Measurements from ENCODE around the gene UNC13D. TPM values are rescaled to one million over a fixed set of nuclear protein-coding genes. Genes with fewer than 3 reads are reported as not detected.
"Not testable (repeated sequence)": the region's sequence is repeated elsewhere in the genome, so short reads cannot be mapped to it uniquely, and the experiment has no call there.

The UNC13D gene
- total RNA-seq, 4 donors from 2014 or later = 5.9 to 10.0 (median 9.0) TPM

DNA sequence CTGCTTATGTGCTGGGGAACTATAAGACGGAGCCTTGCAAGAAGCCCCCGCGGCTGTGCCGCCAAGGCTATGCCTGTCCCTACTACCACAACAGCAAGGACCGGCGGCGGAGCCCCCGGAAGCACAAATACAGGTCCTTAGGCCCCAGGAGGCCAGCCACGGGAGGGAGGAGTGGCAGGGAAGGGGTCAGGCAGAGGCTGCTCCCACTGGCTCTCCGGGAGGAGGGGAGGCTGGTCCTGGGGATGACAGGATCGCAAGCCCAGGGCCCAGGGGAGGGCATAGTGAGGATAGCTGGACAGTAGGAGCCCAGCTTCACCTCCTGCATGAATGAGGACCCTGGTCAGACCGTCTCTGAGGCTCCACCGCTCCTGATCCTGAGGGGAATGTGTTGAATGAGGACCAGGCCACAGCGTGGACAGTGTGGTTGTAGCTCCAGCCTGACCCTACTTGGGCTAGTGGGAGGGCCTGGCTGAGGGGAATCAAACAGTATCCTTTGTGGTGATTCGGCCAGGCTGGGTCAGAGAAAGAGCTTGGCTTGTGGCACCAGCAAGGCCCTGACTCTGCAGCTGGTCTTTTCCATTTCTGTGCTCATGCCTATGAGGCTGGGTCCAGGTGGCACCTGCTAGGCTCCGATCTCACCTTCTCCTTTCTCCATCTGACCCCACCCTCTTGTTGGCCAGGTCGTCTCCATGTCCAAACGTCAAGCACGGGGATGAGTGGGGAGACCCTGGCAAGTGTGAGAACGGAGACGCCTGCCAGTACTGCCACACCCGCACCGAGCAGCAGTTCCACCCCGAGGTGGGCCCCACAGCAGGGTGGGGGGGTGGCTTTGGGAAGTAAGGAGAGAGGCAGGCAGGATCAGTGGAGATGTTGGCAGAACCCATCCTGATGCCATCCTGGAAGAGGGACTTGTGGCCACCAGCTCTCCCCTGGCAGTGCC lies 30.9 kb downstream of the UNC13D start:
- intact Hi-C loops (cut with DNase I) = no loop called here
- peaks cover 38 to 86% (median 84%) of the 10 kb centered on the region in 4 donors for H3K36me3 ChIP-seq
- H3K27ac ChIP-seq (replicated peaks in 1 of 4) = peak overlapping the region in 1 of 4 donors; percentile 2

DNA sequence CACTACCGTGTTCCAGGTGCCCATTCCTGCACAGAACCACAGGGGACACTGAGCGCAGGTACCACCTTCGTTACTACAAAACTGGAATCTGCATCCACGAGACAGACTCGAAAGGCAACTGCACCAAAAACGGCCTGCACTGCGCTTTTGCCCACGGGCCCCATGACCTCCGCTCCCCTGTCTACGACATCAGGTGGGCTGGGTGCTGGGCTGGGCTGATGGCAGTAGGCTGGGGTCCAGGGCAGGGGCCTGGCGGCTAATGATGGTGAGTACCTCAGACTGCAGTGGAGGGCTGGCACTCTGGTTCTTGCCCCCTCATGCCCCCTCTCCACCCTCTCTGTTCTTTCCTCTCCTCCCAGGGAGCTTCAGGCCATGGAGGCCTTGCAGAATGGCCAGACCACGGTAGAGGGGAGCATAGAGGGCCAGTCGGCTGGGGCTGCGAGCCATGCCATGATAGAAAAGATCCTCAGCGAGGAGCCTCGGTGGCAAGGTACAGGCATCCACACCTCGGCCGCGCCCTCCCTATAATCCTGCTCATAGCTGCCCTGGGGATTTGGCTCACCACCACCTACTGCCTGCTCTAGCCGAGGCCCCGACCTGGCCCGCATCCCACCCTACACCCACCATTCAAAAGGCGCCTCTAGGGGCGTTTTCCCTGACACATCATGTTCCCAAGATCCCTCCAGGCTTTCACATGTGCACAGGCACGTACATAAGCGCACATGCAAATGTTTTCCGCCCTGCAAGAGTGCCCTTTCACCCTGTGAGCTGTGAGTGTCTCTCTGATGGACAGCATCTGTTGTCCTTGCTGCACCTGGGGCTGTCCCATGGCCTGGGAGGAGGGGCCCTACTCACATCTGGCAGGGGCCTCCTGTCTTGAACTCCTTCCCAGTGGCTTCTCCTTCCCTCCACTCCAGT lies 31.8 kb downstream of the UNC13D start:
- no peak for DNase-seq (ENCODE audit: extremely low spot score)
- Histone ChIP-seq H3K4me3 (no peak overlapping the region), H3K36me3 (peaks cover 29 to 78% (median 75%) of the 10 kb centered on the region in 4 donors), H3K27me3 (no peaks in the 10 kb centered on the region), H3K4me1 (peaks cover 27 to 42% (median 29%) of the 10 kb centered on the region in 4 donors), H3K9me3 (no peaks in the 10 kb centered on the region), H3K27ac (replicated peaks in 1 of 4) (peak overlapping the region in 1 of 4 donors; percentile 2)
- 77% methylated on average over 26 of the region's 27 CpGs for WGBS
- TF ChIP-seq POLR2AphosphoS5 (IDR thresholded peaks at IDR 0.05) = peak in 1 of 2 donors; percentile 7
- TF ChIP-seq, protein P1, sequence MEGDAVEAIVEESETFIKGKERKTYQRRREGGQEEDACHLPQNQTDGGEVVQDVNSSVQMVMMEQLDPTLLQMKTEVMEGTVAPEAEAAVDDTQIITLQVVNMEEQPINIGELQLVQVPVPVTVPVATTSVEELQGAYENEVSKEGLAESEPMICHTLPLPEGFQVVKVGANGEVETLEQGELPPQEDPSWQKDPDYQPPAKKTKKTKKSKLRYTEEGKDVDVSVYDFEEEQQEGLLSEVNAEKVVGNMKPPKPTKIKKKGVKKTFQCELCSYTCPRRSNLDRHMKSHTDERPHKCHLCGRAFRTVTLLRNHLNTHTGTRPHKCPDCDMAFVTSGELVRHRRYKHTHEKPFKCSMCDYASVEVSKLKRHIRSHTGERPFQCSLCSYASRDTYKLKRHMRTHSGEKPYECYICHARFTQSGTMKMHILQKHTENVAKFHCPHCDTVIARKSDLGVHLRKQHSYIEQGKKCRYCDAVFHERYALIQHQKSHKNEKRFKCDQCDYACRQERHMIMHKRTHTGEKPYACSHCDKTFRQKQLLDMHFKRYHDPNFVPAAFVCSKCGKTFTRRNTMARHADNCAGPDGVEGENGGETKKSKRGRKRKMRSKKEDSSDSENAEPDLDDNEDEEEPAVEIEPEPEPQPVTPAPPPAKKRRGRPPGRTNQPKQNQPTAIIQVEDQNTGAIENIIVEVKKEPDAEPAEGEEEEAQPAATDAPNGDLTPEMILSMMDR (IDR thresholded peaks at IDR 0.05) = no peak
- no peak for TF ChIP-seq POLR2A (IDR thresholded peaks at IDR 0.05; ENCODE audit: low read depth)
- no peak for TF ChIP-seq EP300 (IDR thresholded peaks at IDR 0.05)
- intact Hi-C loops (cut with DNase I) = no loop called here

More for the DNA sequence above, 30.9 kb downstream of the UNC13D start:
- no peak for DNase-seq (ENCODE audit: extremely low spot score)
- Histone ChIP-seq H3K4me3 (no peak overlapping the region), H3K9me3 (no peaks in the 10 kb centered on the region), H3K27me3 (no peaks in the 10 kb centered on the region), H3K4me1 (peaks cover 21 to 35% (median 23%) of the 10 kb centered on the region in 4 donors)
- WGBS = 86% methylated on average over 15 of the region's 24 CpGs
- TF ChIP-seq, protein P1 (IDR thresholded peaks at IDR 0.05) = no peak
- TF ChIP-seq POLR2A (IDR thresholded peaks at IDR 0.05; ENCODE audit: low read depth) (no peak), POLR2AphosphoS5 (IDR thresholded peaks at IDR 0.05) (no peak), EP300 (IDR thresholded peaks at IDR 0.05) (no peak)

DNA sequence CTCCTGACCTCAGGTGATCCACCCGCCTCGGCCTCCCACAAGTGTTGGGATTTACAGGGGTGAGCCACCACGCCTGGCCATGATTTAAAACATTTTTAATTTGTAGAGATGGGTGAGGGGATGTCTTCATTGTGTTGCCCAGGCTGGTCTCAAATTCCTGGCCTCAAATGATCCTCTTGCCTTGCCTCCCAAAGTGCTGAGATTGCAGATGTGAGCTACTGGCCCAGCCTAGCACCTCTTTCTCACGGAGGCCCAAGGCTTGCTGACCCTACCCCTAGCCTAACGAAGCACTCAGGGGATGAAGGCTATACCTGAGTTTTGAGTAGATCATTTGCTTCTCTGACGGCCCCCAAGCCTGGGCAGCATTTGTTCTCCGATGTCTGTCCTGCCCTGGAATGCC lies 33.0 kb downstream of the UNC13D start:
- Histone ChIP-seq H3K9me3 (no peaks in the 10 kb centered on the region), H3K4me1 (peaks cover 27 to 46% (median 32%) of the 10 kb centered on the region in 4 donors), H3K27ac (replicated peaks in 1 of 4) (no peak overlapping the region), H3K27me3 (no peaks in the 10 kb centered on the region), H3K36me3 (peaks cover 26 to 68% (median 64%) of the 10 kb centered on the region in 4 donors), H3K4me3 (no peak overlapping the region)
- intact Hi-C loops (cut with DNase I) = no loop called here
- no peak for DNase-seq (ENCODE audit: extremely low spot score)
- TF ChIP-seq EP300 (IDR thresholded peaks at IDR 0.05) (no peak), POLR2A (IDR thresholded peaks at IDR 0.05; ENCODE audit: low read depth) (no peak), POLR2AphosphoS5 (IDR thresholded peaks at IDR 0.05) (no peak)
- TF ChIP-seq, protein P1 (IDR thresholded peaks at IDR 0.05) = no peak
- 94% methylated on average over 7 of the region's 7 CpGs for WGBS

DNA sequence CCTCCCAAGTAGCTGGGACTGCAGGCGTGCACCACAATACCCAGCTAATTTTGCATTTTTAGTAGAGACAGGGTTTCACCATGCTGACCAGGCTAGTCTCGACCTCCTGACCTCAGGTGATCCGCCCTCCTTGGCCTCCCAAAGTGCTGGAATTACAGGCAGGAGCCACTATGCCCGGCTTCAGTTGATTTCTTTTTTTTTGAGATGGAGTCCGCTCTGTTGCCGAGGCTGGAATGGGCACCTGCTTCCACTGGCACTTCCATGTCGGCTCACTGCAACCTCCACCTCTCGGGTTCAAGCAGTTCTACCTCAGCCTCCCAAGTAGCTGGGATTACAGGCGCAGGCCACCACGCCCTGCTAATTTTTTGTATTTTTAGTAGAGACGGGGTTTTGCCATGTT lies 33.4 kb downstream of the UNC13D start:
- WGBS = 97% methylated on average over 11 of the region's 11 CpGs
- H3K9me3 ChIP-seq; H3K27me3 ChIP-seq; H3K27ac ChIP-seq (replicated peaks in 1 of 4); DNase-seq (ENCODE audit: extremely low spot score); H3K4me3 ChIP-seq; intact Hi-C loops (cut with DNase I): not testable (repeated sequence)
- peaks cover 26 to 64% (median 60%) of the 10 kb centered on the region in 4 donors for H3K36me3 ChIP-seq
- peaks cover 27 to 46% (median 32%) of the 10 kb centered on the region in 4 donors for H3K4me1 ChIP-seq

All from esophagus muscularis mucosa (tissue), 4 donors.